Spleen (tissue), 11 donors: ENCODE results near the gene ETV4. TPM values are rescaled to one million over a fixed set of nuclear protein-coding genes. Genes with fewer than 3 reads are reported as not detected.

ENCODE experiments used
- DNase-seq: peaks from one replicate; pipeline ENCODE4 v3.0.0-alpha.2; 2020
- H3K27ac ChIP-seq, 8 donors: fragments of 200-600 bp; sonication (generic) in 7 of 8; 1 replicate in 4 of 8; 2 replicates in 4 of 8; pipeline versions ENCODE4 v1.5.0 to v1.8.0; 2016 to 2021; ENCODE audit warnings: inconsistent platforms in 4 of 8, mild to moderate bottlenecking in 4 of 8, moderate library complexity in 1 of 8
- H3K27me3 ChIP-seq, 7 donors: fragments of 200-600 bp; sonication (generic) in 6 of 7; replicated peaks in 1 of 7; 1 replicate in 4 of 7; 2 replicates in 3 of 7; pipeline versions ENCODE4 v1.5.0 to v1.8.0; 2016 to 2021; ENCODE audit warnings: inconsistent platforms in 3 of 7, mild to moderate bottlenecking in 1 of 7
- H3K36me3 ChIP-seq, 6 donors: fragments of 200-600 bp; sonication (generic) in 5 of 6; 1 replicate in 4 of 6; 2 replicates in 2 of 6; pipeline versions ENCODE4 v1.5.0 to v1.8.0; 2016 to 2021; ENCODE audit warnings: inconsistent platforms in 2 of 6
- H3K4me1 ChIP-seq, 6 donors: fragments of 200-600 bp; sonication (generic) in 5 of 6; 1 replicate in 3 of 6; 2 replicates in 3 of 6; pipeline versions ENCODE4 v1.5.0 to v1.8.0; 2016 to 2021; ENCODE audit warnings: inconsistent platforms in 3 of 6
- H3K4me3 ChIP-seq, 8 donors: fragments of 200-600 bp; sonication (generic) in 7 of 8; 1 replicate in 4 of 8; 2 replicates in 4 of 8; pipeline versions ENCODE4 v1.5.0 to v1.8.0; 2016 to 2021; ENCODE audit warnings: inconsistent platforms in 4 of 8, mild to moderate bottlenecking in 4 of 8, moderate library complexity in 2 of 8
- H3K9me3 ChIP-seq, 8 donors: fragments of 200-600 bp; sonication (generic) in 7 of 8; 1 replicate in 4 of 8; 2 replicates in 4 of 8; pipeline versions ENCODE4 v1.5.0 to v1.8.0; 2016 to 2021; ENCODE audit warnings: inconsistent platforms in 4 of 8
- CTCF ChIP-seq, 11 experiments: fragments of 200-600 bp in 7 of 11; fragments of 450-650 bp in 4 of 11; sonication (generic) in 4 of 11; IDR thresholded peaks in 8 of 11; conservative IDR thresholded peaks in 3 of 11; 1 replicate in 7 of 11; 2 replicates in 4 of 11; pipeline versions ENCODE4 v1.4.0 to v1.8.0; 2016 to 2021; ENCODE audit warnings: antibody characterized with exemption in 11 of 11, inconsistent platforms in 4 of 11, mild to moderate bottlenecking in 1 of 11
- POLR2A ChIP-seq, 3 donors: fragments of 450-650 bp; IDR thresholded peaks; one replicate each; pipeline ENCODE4 v1.5.1; 2017; ENCODE audit warnings: antibody characterized with exemption in 3 of 3, mild to moderate bottlenecking in 1 of 3
- POLR2AphosphoS5 ChIP-seq, 3 donors: sonication (generic); formaldehyde crosslinking; IDR thresholded peaks; one replicate each; pipeline ENCODE4 v1.5.1; 2017; ENCODE audit warnings: antibody characterized with exemption in 3 of 3
- WGBS, 5 donors: extraction: QIAGEN DNeasy Blood & Tissue Kit in 3 of 5; methylation state at CpG; one replicate each; pipeline versions ENCODE4 v1.1.5 to v1.1.7; 2013 to 2018; 5-methylcytosine and 5-hydroxymethylcytosine counted together
- intact Hi-C: fragments of 100-400 bp; cut with DNase I; formaldehyde crosslinking; loops from one replicate; pipeline ENCODE4 v1.15.0; 2023; ENCODE audit warnings: low total_unique reads
- polyA plus RNA-seq, 3 donors: library from polyadenylated mRNA; stranded (reverse); fragments of 200-250 nt; gene quantifications; one replicate each; pipeline ENCODE4 v1.2.1, GENCODE V29; 2013
- total RNA-seq, 7 donors: library from RNA; depleted of rRNA in 3 of 7; stranded (reverse); fragments of >200 nt in 3 of 7; fragmentation: NEBNext Ultra II Directional in 4 of 7; extraction: Animal tissue kit (Norgen Biotek cat#: 25700) in 4 of 7; gene quantifications; one replicate each; pipeline versions ENCODE4 v1.1.0 to v1.2.1, GENCODE V29; 2016 to 2021
- donor health status: healthy with polysubstance abuse.
- donor health status: DM: no; HTN: no; CAD: no; lungs with moderate emphysema.
- donor health status: DM: no; HTN: no; CAD: no.
- donor health status: Bipolar disorder and iron deficiency.
- donor health status: healthy.
- donor health status: DM: no; HTN: no; CAD: no.
- donor health status: DM: yes; HTN: yes; CAD: no.

ETV4 gene
- total and polyA plus RNA-seq, 10 donors, result 0.17 to 0.97 (median 0.53) TPM; not detected in 3

GRCh38 chr17:43559161-43559816 lies 13.1 kb upstream of the ETV4 start:
- Histone ChIP-seq H3K4me1 (peaks cover 0 to 27% (median 11%) of the 10 kb centered on the region in 6 donors), H3K36me3 (no peaks in the 10 kb centered on the region), H3K4me3 (no peak overlapping the region), H3K27me3 (peaks cover 0 to 51% (median 0%) of the 10 kb centered on the region in 7 donors), H3K9me3 (no peaks in the 10 kb centered on the region), H3K27ac (no peak overlapping the region)
- DNase-seq, result no peak
- WGBS, 5 donors, result 65 to 83% (median 76%) methylated on average over 7 of the region's 7 CpGs
- intact Hi-C loops, result no loop called here
- no peak for TF ChIP-seq POLR2A (IDR thresholded peaks at IDR 0.05)
- no peak for TF ChIP-seq POLR2AphosphoS5 (IDR thresholded peaks at IDR 0.05)
- no peak for TF ChIP-seq CTCF (IDR thresholded peaks at IDR 0.05 in 8 of 11, conservative IDR thresholded peaks at IDR 0.05 in 3 of 11)

GRCh38 chr17:43558805-43559160 lies 12.6 kb upstream of the ETV4 start:
- no peak for TF ChIP-seq POLR2A (IDR thresholded peaks at IDR 0.05)
- TF ChIP-seq POLR2AphosphoS5 (IDR thresholded peaks at IDR 0.05), result no peak
- TF ChIP-seq CTCF (IDR thresholded peaks at IDR 0.05 in 8 of 11, conservative IDR thresholded peaks at IDR 0.05 in 3 of 11), result no peak
- intact Hi-C loops, result no loop called here
- DNase-seq, result no peak
- H3K27me3 ChIP-seq, result peaks cover 0 to 51% (median under 1%) of the 10 kb centered on the region in 7 donors
- H3K27ac ChIP-seq, result no peak overlapping the region
- peaks cover 0 to 27% (median 11%) of the 10 kb centered on the region in 6 donors for H3K4me1 ChIP-seq
- no peaks in the 10 kb centered on the region for H3K36me3 ChIP-seq
- H3K9me3 ChIP-seq, result no peaks in the 10 kb centered on the region
- WGBS, 5 donors, result 79 to 91% (median 83%) methylated on average over 5 of the region's 5 CpGs
- no peak overlapping the region for H3K4me3 ChIP-seq

- H3K4me3 ChIP-seq, result no peak overlapping the region
- H3K9me3 ChIP-seq, result no peaks in the 10 kb centered on the region
- intact Hi-C loops, result no loop called here
- 23 to 35% (median 27%) methylated on average over 5 of the region's 5 CpGs for WGBS, 5 donors
- DNase-seq, result no peak
- H3K27ac ChIP-seq, result no peak overlapping the region
- peaks cover 0 to 37% (median 3%) of the 10 kb centered on the region in 7 donors for H3K27me3 ChIP-seq
- H3K4me1 ChIP-seq, result peaks cover 0 to 13% (median 0%) of the 10 kb centered on the region in 6 donors
- no peak for TF ChIP-seq POLR2AphosphoS5 (IDR thresholded peaks at IDR 0.05)
- TF ChIP-seq CTCF (IDR thresholded peaks at IDR 0.05 in 8 of 11, conservative IDR thresholded peaks at IDR 0.05 in 3 of 11), result no peak
- no peak for TF ChIP-seq POLR2A (IDR thresholded peaks at IDR 0.05)
- H3K36me3 ChIP-seq, result no peaks in the 10 kb centered on the region
These were observed 10.2 kb upstream of the ETV4 start for GRCh38 chr17:43556292-43556691.

- intact Hi-C loops, result no loop called here
- Histone ChIP-seq H3K36me3 (no peaks in the 10 kb centered on the region), H3K27ac (no peak overlapping the region), H3K9me3 (no peaks in the 10 kb centered on the region), H3K4me3 (no peak overlapping the region), H3K27me3 (peaks cover 0 to 43% (median 3%) of the 10 kb centered on the region in 7 donors), H3K4me1 (peaks cover 0 to 13% (median 0%) of the 10 kb centered on the region in 6 donors)
- WGBS, 5 donors, result 39 to 49% (median 44%) methylated on average over 6 of the region's 6 CpGs
- no peak for DNase-seq
- no peak for TF ChIP-seq CTCF (IDR thresholded peaks at IDR 0.05 in 8 of 11, conservative IDR thresholded peaks at IDR 0.05 in 3 of 11)
- TF ChIP-seq POLR2AphosphoS5 (IDR thresholded peaks at IDR 0.05), result no peak
- no peak for TF ChIP-seq POLR2A (IDR thresholded peaks at IDR 0.05)
These were observed 8.7 kb upstream of the ETV4 start for GRCh38 chr17:43554857-43555256.
